Ovary (tissue), 9 donors: Measurements from ENCODE around the gene JPT2. TPM values are rescaled to one million over a fixed set of nuclear protein-coding genes. Genes with fewer than 3 reads are reported as not detected.

Experiments used
- DNase-seq, 5 donors: peaks; one replicate each; pipeline ENCODE4 v3.0.0-alpha.2; 2019 to 2020
- H3K27ac ChIP-seq, 2 donors: fragments of 200-600 bp; one replicate each; pipeline versions ENCODE4 v1.5.1 to v1.8.0; 2019 to 2022
- H3K27me3 ChIP-seq: fragments of 200-600 bp; one replicate; pipeline ENCODE4 v1.8.0; 2022
- H3K36me3 ChIP-seq: fragments of 200-600 bp; sonication (generic); one replicate; pipeline ENCODE4 v1.5.1; 2019
- H3K4me1 ChIP-seq: one replicate; pipeline ENCODE4 v1.8.1; 2013; ENCODE audit warnings: mild to moderate bottlenecking, moderate library complexity; ENCODE audit not compliant: insufficient read depth
- H3K4me3 ChIP-seq: fragments of 200-600 bp; sonication (generic); one replicate; pipeline ENCODE4 v1.5.1; 2017
- H3K9me3 ChIP-seq, 2 donors: fragments of 200-600 bp in 1 of 2; sonication (generic) in 1 of 2; one replicate each; pipeline versions ENCODE4 v1.5.1 to v1.8.1; 2013 to 2019; ENCODE audit warnings: mild to moderate bottlenecking in 1 of 2, moderate library complexity in 1 of 2
- EP300 ChIP-seq: sonication (generic); formaldehyde crosslinking; IDR thresholded peaks from one replicate; pipeline ENCODE4 v1.6.1; 2017; ENCODE audit warnings: antibody characterized with exemption
- POLR2A ChIP-seq: fragments of 450-650 bp; IDR thresholded peaks from one replicate; pipeline ENCODE4 v1.6.1; 2017; ENCODE audit warnings: antibody characterized with exemption, mild to moderate bottlenecking, moderate library complexity
- WGBS, 3 donors: extraction: QIAGEN DNeasy Blood & Tissue Kit in 1 of 3; methylation state at CpG; one replicate each; pipeline versions ENCODE4 v1.1.5 to v1.1.7; 2013 to 2017; 5-methylcytosine and 5-hydroxymethylcytosine counted together
- intact Hi-C, 4 donors: fragments of 100-400 bp; cut with DNase I; formaldehyde crosslinking; loops; one replicate each; pipeline versions ENCODE4 v1.11.0 to v1.15.1; 2022 to 2023
- polyA plus RNA-seq, 2 donors: library from polyadenylated mRNA; stranded (reverse); fragments of 200-250 nt in 1 of 2; fragments of 350-450 nt in 1 of 2; fragmentation: Illumina TruSeq in 1 of 2; extraction: RNeasy Lipid Tissue Mini Kit (QIAGEN cat#74804) in 1 of 2; gene quantifications; one replicate each; pipeline ENCODE4 v1.2.3, GENCODE V29; 2013 to 2014
- total RNA-seq, 7 donors: library from RNA; depleted of rRNA in 2 of 7; stranded (reverse); fragments of >200 nt in 2 of 7; fragmentation: NEBNext Ultra II Directional in 3 of 7; extraction: Animal tissue kit (Norgen Biotek cat#: 25700) in 3 of 7; gene quantifications; one replicate each; pipeline versions ENCODE4 v1.1.0 to v1.2.4, GENCODE V29; 2016 to 2023
- TF ChIP-seq, protein P1 (sequence below), 3 donors: fragments of 450-650 bp in 2 of 3; fragments of 200-600 bp in 1 of 3; IDR thresholded peaks; one replicate each; pipeline versions ENCODE4 v1.5.1 to v1.8.0; 2016 to 2022; ENCODE audit warnings: antibody characterized with exemption in 3 of 3, mild to moderate bottlenecking in 1 of 3
- donor health status: DM: no; HTN: no; CAD: no; lungs with moderate emphysema.
- donor health status: DM: no; HTN: no; CAD: no.
- donor health status: Bipolar disorder and iron deficiency.
- donor health status: DM: yes; HTN: yes; CAD: no.
- donor health status: DM: no; HTN: no; CAD: no.
- donor health status: DM: yes; HTN: yes; CAD: no.

The JPT2 gene
- total and polyA plus RNA-seq, 9 donors = 14.4 to 51.8 (median 44.1) TPM

DNA sequence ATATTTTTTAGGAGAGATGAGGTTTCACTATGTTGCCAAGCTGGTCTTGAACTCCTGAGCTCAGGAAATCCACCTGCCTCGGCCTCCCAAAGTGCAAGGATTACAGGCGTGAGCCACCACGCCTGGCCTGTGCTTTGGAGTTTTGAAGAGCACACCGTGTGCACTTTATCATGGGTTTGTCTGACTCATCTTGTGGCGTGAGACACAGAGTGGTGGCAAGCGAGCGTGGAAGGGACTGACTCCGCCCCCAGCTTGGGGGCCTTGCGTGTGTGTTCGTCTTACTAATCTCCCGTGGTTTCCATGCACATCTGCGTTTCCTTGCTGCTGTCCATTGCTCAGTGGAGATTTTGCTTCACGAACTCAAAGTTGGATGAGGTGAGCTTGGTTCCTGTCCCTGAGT is 43.0 kb upstream of the JPT2 start:
- DNase-seq = no peak
- Histone ChIP-seq H3K4me3 (no peak overlapping the region), H3K9me3 (no peaks in the 10 kb centered on the region), H3K4me1 (no peaks in the 10 kb centered on the region), H3K27ac (no peak overlapping the region), H3K27me3 (no peaks in the 10 kb centered on the region), H3K36me3 (no peaks in the 10 kb centered on the region)
- intact Hi-C loops = no loop called here
- WGBS, 3 donors = 90 to 95% (median 93%) methylated on average over 13 of the region's 13 CpGs
- no peak for TF ChIP-seq EP300
- TF ChIP-seq, protein P1, sequence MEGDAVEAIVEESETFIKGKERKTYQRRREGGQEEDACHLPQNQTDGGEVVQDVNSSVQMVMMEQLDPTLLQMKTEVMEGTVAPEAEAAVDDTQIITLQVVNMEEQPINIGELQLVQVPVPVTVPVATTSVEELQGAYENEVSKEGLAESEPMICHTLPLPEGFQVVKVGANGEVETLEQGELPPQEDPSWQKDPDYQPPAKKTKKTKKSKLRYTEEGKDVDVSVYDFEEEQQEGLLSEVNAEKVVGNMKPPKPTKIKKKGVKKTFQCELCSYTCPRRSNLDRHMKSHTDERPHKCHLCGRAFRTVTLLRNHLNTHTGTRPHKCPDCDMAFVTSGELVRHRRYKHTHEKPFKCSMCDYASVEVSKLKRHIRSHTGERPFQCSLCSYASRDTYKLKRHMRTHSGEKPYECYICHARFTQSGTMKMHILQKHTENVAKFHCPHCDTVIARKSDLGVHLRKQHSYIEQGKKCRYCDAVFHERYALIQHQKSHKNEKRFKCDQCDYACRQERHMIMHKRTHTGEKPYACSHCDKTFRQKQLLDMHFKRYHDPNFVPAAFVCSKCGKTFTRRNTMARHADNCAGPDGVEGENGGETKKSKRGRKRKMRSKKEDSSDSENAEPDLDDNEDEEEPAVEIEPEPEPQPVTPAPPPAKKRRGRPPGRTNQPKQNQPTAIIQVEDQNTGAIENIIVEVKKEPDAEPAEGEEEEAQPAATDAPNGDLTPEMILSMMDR (IDR thresholded peaks at IDR 0.05) = no peak
- TF ChIP-seq POLR2A = no peak

DNA sequence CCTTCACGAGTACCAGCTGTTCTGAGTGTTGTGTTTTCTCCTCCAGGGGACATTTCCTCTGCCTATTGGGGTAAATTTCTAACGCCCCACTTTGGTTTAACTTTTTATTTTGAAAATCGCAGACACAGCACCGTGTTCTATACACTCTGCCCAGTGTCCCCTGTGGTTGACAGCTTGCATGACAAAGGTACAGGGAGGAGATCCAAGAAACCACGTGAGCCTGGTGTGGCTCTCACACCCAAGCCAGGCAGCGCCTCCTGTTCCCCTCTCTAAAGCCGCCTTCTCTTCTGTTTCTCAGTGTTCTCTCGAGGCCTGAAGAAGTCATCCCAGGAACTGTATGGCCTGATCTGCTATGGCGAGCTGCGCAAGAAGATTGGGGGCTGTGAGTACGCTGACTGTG is 40.6 kb upstream of the JPT2 start:
- Histone ChIP-seq H3K36me3 (no peaks in the 10 kb centered on the region), H3K27me3 (no peaks in the 10 kb centered on the region), H3K4me3 (no peak overlapping the region), H3K27ac (no peak overlapping the region), H3K9me3 (no peaks in the 10 kb centered on the region), H3K4me1 (peaks cover 2% of the 10 kb centered on the region)
- WGBS, 3 donors = 89 to 94% (median 91%) methylated on average over 11 of the region's 11 CpGs
- intact Hi-C loops = loop anchor here in 1 of 4 donors (1.0 kb wide), 1 partner anchor 45 kb away; no protein-coding TSS in a partner anchor
- DNase-seq = no peak
- TF ChIP-seq, protein P1 (IDR thresholded peaks at IDR 0.05) = no peak
- TF ChIP-seq POLR2A (no peak), EP300 (no peak)

DNA sequence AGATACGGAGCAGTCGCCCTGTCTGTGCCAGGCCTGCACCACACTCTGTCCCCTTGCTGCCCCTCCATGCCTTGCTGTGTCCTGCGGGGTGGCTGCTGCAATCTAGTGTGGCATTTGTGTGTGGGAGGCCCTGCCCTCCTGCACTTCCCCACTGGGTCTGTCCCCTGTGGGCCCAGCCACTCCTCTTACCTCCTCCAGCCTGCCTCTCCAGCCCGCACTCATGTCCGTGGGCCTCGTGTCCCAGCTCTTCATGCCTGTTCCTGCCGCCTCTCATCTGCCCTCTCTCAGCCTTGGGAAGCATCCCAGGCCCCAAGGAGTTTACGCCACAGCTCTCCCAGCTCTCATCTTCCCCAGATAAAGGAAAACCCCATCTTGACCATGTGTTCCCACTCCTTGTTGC is 39.3 kb upstream of the JPT2 start:
- intact Hi-C loops = no loop called here
- no peak for DNase-seq
- no peaks in the 10 kb centered on the region for H3K9me3 ChIP-seq
- H3K4me1 ChIP-seq = peaks cover 2% of the 10 kb centered on the region
- WGBS, 3 donors = 88 to 90% (median 88%) methylated on average over 8 of the region's 8 CpGs
- H3K4me3 ChIP-seq = no peak overlapping the region
- TF ChIP-seq EP300 = no peak
- TF ChIP-seq, protein P1 (IDR thresholded peaks at IDR 0.05) = no peak
- no peak for TF ChIP-seq POLR2A
- H3K36me3 ChIP-seq = no peaks in the 10 kb centered on the region
- H3K27ac ChIP-seq = no peak overlapping the region
- H3K27me3 ChIP-seq = no peaks in the 10 kb centered on the region

DNA sequence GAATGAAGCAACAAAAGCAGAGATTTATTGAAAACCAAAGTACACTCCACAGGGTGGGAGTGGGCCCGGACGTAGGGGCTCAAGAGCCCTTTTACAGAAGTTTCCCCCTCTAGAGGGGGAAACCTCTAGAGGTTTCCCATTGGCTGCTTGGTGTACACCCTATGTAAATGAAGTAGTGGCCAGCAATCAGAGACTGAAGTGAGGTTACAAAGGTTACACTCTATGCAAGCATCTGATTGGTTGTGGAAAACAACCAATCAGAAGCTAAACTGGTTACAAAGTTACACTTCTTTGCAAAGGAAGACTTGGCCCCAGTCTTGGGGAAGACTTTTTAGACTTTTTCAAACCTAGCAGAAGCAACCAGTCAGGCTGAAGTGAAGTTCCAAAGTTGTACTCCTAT is 38.8 kb upstream of the JPT2 start:
- no peak overlapping the region for H3K27ac ChIP-seq
- no peak for DNase-seq
- WGBS, 3 donors = 83 to 86% (median 85%) methylated on average over 2 of the region's 2 CpGs
- TF ChIP-seq, protein P1 (IDR thresholded peaks at IDR 0.05) = no peak
- TF ChIP-seq EP300 = no peak
- TF ChIP-seq POLR2A = no peak
- no peak overlapping the region for H3K4me3 ChIP-seq
- H3K4me1 ChIP-seq = peaks cover 2% of the 10 kb centered on the region
- H3K9me3 ChIP-seq = no peaks in the 10 kb centered on the region
- H3K36me3 ChIP-seq = no peaks in the 10 kb centered on the region
- no peaks in the 10 kb centered on the region for H3K27me3 ChIP-seq
- intact Hi-C loops = no loop called here
